Mammary epithelial cell (primary cell): ENCODE data around the gene KRTCAP2.

ENCODE experiments used
- EZH2 ChIP-seq: IDR thresholded peaks from 2 replicates; pipeline ENCODE4 v1.6.1; 2012; ENCODE audit warnings: low read length, inconsistent platforms, borderline replicate concordance
- TF ChIP-seq, protein P1 (sequence below), 2 donors: IDR thresholded peaks in 1 of 2; conservative IDR thresholded peaks in 1 of 2; 2 replicates each; pipeline ENCODE4 v1.5.1; 2011 to 2012; ENCODE audit warnings: inconsistent platforms in 2 of 2, low read length in 2 of 2, mild to moderate bottlenecking in 2 of 2, control low read depth in 1 of 2, low read depth in 1 of 2; ENCODE audit not compliant: insufficient read depth in 1 of 2; ENCODE audit errors: extremely low read depth in 1 of 2

DNA sequence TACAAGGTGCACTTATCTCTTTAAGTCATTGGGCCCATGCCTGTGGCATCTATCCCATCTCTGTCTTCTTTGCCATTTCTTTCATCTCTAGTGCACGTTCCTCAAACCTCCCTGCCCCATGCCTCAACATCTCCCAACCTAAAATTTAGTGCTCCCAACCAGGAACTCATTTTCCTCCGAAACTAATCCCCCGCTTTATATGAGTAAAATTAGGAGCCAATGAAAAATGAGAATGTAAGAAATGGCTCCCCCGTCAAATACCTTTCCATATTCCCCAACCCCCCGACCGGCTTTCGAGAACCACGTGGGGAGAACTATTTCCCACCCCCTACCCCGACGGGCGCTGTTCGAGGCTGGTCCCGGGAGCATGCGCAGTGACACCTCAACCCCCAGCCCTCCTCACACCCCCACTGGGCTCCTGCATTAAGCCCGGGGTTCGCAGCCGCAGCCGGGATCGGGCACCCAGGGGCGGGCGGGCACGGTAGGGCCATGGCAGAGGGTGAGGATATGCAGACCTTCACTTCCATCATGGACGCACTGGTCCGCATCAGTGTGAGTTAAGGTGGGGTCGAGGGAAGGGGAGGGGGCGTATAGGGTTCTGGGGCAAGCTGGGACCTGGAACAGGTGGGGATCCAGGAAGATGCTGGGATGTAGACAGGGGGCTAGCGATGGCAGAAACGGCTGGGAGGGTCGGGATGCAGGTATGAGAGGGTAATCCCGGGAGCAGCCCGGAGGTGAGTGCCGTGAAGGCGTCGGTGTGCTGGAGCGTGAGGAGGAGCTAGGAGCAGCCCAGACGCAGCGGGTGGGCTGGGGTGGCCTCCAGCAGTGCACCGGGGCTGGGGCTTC, 597 bp upstream of the KRTCAP2 start, which contains the start of gene TRIM46:
- TF ChIP-seq, protein P1, sequence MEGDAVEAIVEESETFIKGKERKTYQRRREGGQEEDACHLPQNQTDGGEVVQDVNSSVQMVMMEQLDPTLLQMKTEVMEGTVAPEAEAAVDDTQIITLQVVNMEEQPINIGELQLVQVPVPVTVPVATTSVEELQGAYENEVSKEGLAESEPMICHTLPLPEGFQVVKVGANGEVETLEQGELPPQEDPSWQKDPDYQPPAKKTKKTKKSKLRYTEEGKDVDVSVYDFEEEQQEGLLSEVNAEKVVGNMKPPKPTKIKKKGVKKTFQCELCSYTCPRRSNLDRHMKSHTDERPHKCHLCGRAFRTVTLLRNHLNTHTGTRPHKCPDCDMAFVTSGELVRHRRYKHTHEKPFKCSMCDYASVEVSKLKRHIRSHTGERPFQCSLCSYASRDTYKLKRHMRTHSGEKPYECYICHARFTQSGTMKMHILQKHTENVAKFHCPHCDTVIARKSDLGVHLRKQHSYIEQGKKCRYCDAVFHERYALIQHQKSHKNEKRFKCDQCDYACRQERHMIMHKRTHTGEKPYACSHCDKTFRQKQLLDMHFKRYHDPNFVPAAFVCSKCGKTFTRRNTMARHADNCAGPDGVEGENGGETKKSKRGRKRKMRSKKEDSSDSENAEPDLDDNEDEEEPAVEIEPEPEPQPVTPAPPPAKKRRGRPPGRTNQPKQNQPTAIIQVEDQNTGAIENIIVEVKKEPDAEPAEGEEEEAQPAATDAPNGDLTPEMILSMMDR (conservative IDR thresholded peaks at IDR 0.05 in 1 of 2, IDR thresholded peaks at IDR 0.05 in 1 of 2; ENCODE audit: extremely low read depth in 1 of 2, insufficient read depth in 1 of 2, low read depth in 1 of 2, low read length in 2 of 2), result no peak
- TF ChIP-seq EZH2, result no peak
